ENCODE measurements around the gene PEX11A. TPM values are rescaled to one million over a fixed set of nuclear protein-coding genes. Genes with fewer than 3 reads are reported as not detected.

PEX11A gene
- total RNA-seq, 2 donors from 2014 or later: 3.1 to 3.2 TPM

GRCh38 chr15:89657686-89658200, 32.8 kb downstream of the PEX11A start:
- Mint-ChIP-seq H3K4me3 (no peak overlapping the region), H3K27me3 (peaks cover 34 to 44% of the 10 kb centered on the region in 2 donors), H3K4me1 (ENCODE audit: low read depth in 2 of 2) (peaks cover 10% of the 10 kb centered on the region in 2 donors), H3K36me3 (no peaks in the 10 kb centered on the region), H3K27ac (peak overlapping the region in 1 of 2 donors; percentile 76), H3K9me3 (no peaks in the 10 kb centered on the region)
- ATAC-seq (no peak), DNase-seq (ENCODE audit: low spot score) (no peak)

- Mint-ChIP-seq H3K27me3 (peaks cover 28 to 44% of the 10 kb centered on the region in 2 donors), H3K4me1 (ENCODE audit: low read depth in 2 of 2) (peaks cover 10% of the 10 kb centered on the region in 2 donors), H3K36me3 (no peaks in the 10 kb centered on the region), H3K4me3 (peak overlapping the region; percentile 74), H3K27ac (peak overlapping the region in 1 of 2 donors; percentile 37), H3K9me3 (no peaks in the 10 kb centered on the region)
- no peak for ATAC-seq
- DNase-seq (ENCODE audit: low spot score): no peak
Measured at GRCh38 chr15:89656116-89656815, 34.3 kb downstream of the PEX11A start.

- Mint-ChIP-seq H3K27me3 (peaks cover 22 to 44% of the 10 kb centered on the region in 2 donors), H3K36me3 (no peaks in the 10 kb centered on the region), H3K4me3 (peak within 1 kb of the TSS; percentile 74), H3K4me1 (ENCODE audit: low read depth in 2 of 2) (peaks cover 10% of the 10 kb centered on the region in 2 donors), H3K9me3 (no peaks in the 10 kb centered on the region), H3K27ac (peak within 1 kb of the TSS in 1 of 2 donors; percentile 37)
- DNase-seq (ENCODE audit: low spot score) (no peak), ATAC-seq (peak; percentile 62 to 76)
Measured at GRCh38 chr15:89654847-89655805, 35.4 kb downstream of the PEX11A start, which contains the start of gene KIF7. Gene KIF7 (minus strand): TSS chr15:89655467. CDS start chr15:89652930, 2,537 bp downstream.

GRCh38 chr15:89654301-89654761, 36.2 kb downstream of the PEX11A start:
- H3K9me3 Mint-ChIP-seq: no peaks in the 10 kb centered on the region
- peaks cover 10% of the 10 kb centered on the region in 2 donors for H3K4me1 Mint-ChIP-seq (ENCODE audit: low read depth in 2 of 2)
- ATAC-seq: no peak
- H3K4me3 Mint-ChIP-seq: peak overlapping the region; percentile 63
- DNase-seq (ENCODE audit: low spot score): no peak
- H3K36me3 Mint-ChIP-seq: no peaks in the 10 kb centered on the region
- H3K27me3 Mint-ChIP-seq: peaks cover 22 to 42% of the 10 kb centered on the region in 2 donors
- no peak overlapping the region for H3K27ac Mint-ChIP-seq

GRCh38 chr15:89653578-89653977, 37.0 kb downstream of the PEX11A start:
- Mint-ChIP-seq H3K4me1 (ENCODE audit: low read depth in 2 of 2) (peaks cover 10% of the 10 kb centered on the region in 2 donors), H3K36me3 (no peaks in the 10 kb centered on the region), H3K27me3 (peaks cover 17 to 36% of the 10 kb centered on the region in 2 donors), H3K4me3 (no peak overlapping the region), H3K9me3 (no peaks in the 10 kb centered on the region), H3K27ac (no peak overlapping the region)
- ATAC-seq (no peak), DNase-seq (ENCODE audit: low spot score) (no peak)

GRCh38 chr15:89652666-89653065, 37.9 kb downstream of the PEX11A start:
- Mint-ChIP-seq H3K27me3 (peaks cover 17 to 36% of the 10 kb centered on the region in 2 donors), H3K36me3 (no peaks in the 10 kb centered on the region), H3K9me3 (no peaks in the 10 kb centered on the region), H3K4me3 (no peak overlapping the region), H3K4me1 (ENCODE audit: low read depth in 2 of 2) (peaks cover 10% of the 10 kb centered on the region in 2 donors), H3K27ac (no peak overlapping the region)
- ATAC-seq (no peak), DNase-seq (ENCODE audit: low spot score) (no peak)

GRCh38 chr15:89652131-89652530, 38.4 kb downstream of the PEX11A start:
- H3K27ac Mint-ChIP-seq: no peak overlapping the region
- H3K9me3 Mint-ChIP-seq: no peaks in the 10 kb centered on the region
- H3K27me3 Mint-ChIP-seq: peaks cover 17 to 36% of the 10 kb centered on the region in 2 donors
- ATAC-seq (no peak), DNase-seq (ENCODE audit: low spot score) (no peak)
- peaks cover 10 to 13% of the 10 kb centered on the region in 2 donors for H3K4me1 Mint-ChIP-seq (ENCODE audit: low read depth in 2 of 2)
- H3K4me3 Mint-ChIP-seq: no peak overlapping the region
- H3K36me3 Mint-ChIP-seq: no peaks in the 10 kb centered on the region

- no peak for DNase-seq (ENCODE audit: low spot score)
- no peaks in the 10 kb centered on the region for H3K36me3 Mint-ChIP-seq
- no peaks in the 10 kb centered on the region for H3K9me3 Mint-ChIP-seq
Measured at GRCh38 chr15:89649716-89650115, 40.8 kb downstream of the PEX11A start.

GRCh38 chr15:89649013-89649625, 41.4 kb downstream of the PEX11A start:
- no peak overlapping the region for H3K4me3 Mint-ChIP-seq

More at GRCh38 chr15:89649716-89650115, 40.8 kb downstream of the PEX11A start:
- Mint-ChIP-seq H3K4me3 (no peak overlapping the region), H3K27ac (no peak overlapping the region), H3K27me3 (peaks cover 9 to 16% of the 10 kb centered on the region in 2 donors), H3K4me1 (ENCODE audit: low read depth in 2 of 2) (peaks cover 4 to 10% of the 10 kb centered on the region in 2 donors)
- ATAC-seq: no peak

GRCh38 chr15:89648106-89649012, 42.2 kb downstream of the PEX11A start:
- Mint-ChIP-seq H3K27me3 (peaks cover 4 to 6% of the 10 kb centered on the region in 2 donors), H3K27ac (no peak overlapping the region), H3K4me3 (no peak overlapping the region), H3K4me1 (ENCODE audit: low read depth in 2 of 2) (peaks cover 0 to 4% of the 10 kb centered on the region in 2 donors), H3K36me3 (no peaks in the 10 kb centered on the region), H3K9me3 (no peaks in the 10 kb centered on the region)
- ATAC-seq (peak in 1 of 2 donors; percentile 1), DNase-seq (ENCODE audit: low spot score) (no peak)

More at GRCh38 chr15:89649013-89649625, 41.4 kb downstream of the PEX11A start:
- Mint-ChIP-seq H3K36me3 (no peaks in the 10 kb centered on the region), H3K27ac (no peak overlapping the region), H3K4me1 (ENCODE audit: low read depth in 2 of 2) (peaks cover 0 to 4% of the 10 kb centered on the region in 2 donors), H3K27me3 (peaks cover 4 to 10% of the 10 kb centered on the region in 2 donors), H3K9me3 (no peaks in the 10 kb centered on the region)
- DNase-seq (ENCODE audit: low spot score): no peak
- ATAC-seq: peak in 1 of 2 donors; percentile 4

GRCh38 chr15:89647191-89647851, 43.2 kb downstream of the PEX11A start:
- Mint-ChIP-seq H3K9me3 (no peaks in the 10 kb centered on the region), H3K36me3 (no peaks in the 10 kb centered on the region), H3K27me3 (no peaks in the 10 kb centered on the region), H3K4me3 (no peak overlapping the region), H3K4me1 (ENCODE audit: low read depth in 2 of 2) (peaks cover 0 to 4% of the 10 kb centered on the region in 2 donors), H3K27ac (peak overlapping the region in 1 of 2 donors; percentile 31)
- ATAC-seq: peak; percentile 61 to 72
- no peak for DNase-seq (ENCODE audit: low spot score)

Measured in natural killer cell treated with Interleukin-12 subunit alpha and Interleukin-12 subunit beta and Interleukin-15 and Interleukin-18, amount 100 ng/mL, for 72 hours (primary cell).